Caco-2 (cell line): Measurements from ENCODE around the gene HDAC11. TPM values are rescaled to one million over a fixed set of nuclear protein-coding genes. Genes with fewer than 3 reads are reported as not detected.

Source experiments
- BruUV-seq: library from RNA; stranded (reverse); fragments of 400-500 nt; replicated peaks from 2 replicates; lab custom pipeline; 2021; lab: Mats Ljungman, UMichigan
- CTCF ChIA-PET: fragments of 300-600 bp; sonication (Branson Sonifier 250); formaldehyde crosslinking; loops from one replicate; lab custom pipeline; 2022; ENCODE audit warnings: antibody characterized with exemption; lab: Charles Lee
- POLR2A ChIA-PET: fragments of 300-600 bp; sonication (Branson Sonifier 250); formaldehyde crosslinking; loops from one replicate; lab custom pipeline; 2022; ENCODE audit warnings: antibody characterized with exemption; lab: Charles Lee
- DNase-seq, 2 experiments: peaks; one replicate each; pipeline versions ENCODE4 v3.0.0 to v3.0.0-alpha.2; 2020 to 2022
- H3K27me3 ChIP-seq: replicated peaks from 2 replicates; pipeline ENCODE4 v1.6.0; 2011; ENCODE audit warnings: low read length; ENCODE audit not compliant: control insufficient read depth, insufficient read depth
- H3K36me3 ChIP-seq: 2 replicates; pipeline ENCODE4 v1.5.1; 2011; ENCODE audit warnings: low read length; ENCODE audit not compliant: control insufficient read depth, insufficient read depth
- H3K4me1 ChIP-seq: fragments of 250-450 bp; sonication (Bioruptor Pico); 2 replicates; pipeline ENCODE4 v1.5.1; 2020; ENCODE audit warnings: mild to moderate bottlenecking
- H3K4me3 ChIP-seq: 2 replicates; pipeline ENCODE4 v1.5.1; 2011; ENCODE audit warnings: low read depth, mild to moderate bottlenecking, control low read depth, low read length
- H3K9me3 ChIP-seq: fragments of 250-450 bp; sonication (Bioruptor Pico); 2 replicates; pipeline ENCODE4 v1.5.1; 2020; ENCODE audit warnings: mild to moderate bottlenecking, moderate library complexity
- H3K27ac Mint-ChIP-seq: one replicate; pipeline ENCODE4 v1.8.0; 2022; ENCODE audit warnings: mixed read lengths; ENCODE audit not compliant: unreplicated experiment
- H3K27me3 Mint-ChIP-seq: one replicate; pipeline ENCODE4 v1.8.0; 2022; ENCODE audit warnings: mixed read lengths; ENCODE audit not compliant: insufficient read depth, unreplicated experiment
- H3K36me3 Mint-ChIP-seq: one replicate; pipeline ENCODE4 v1.8.0; 2022; ENCODE audit warnings: mild to moderate bottlenecking, mixed read lengths; ENCODE audit not compliant: insufficient read depth, unreplicated experiment
- H3K4me1 Mint-ChIP-seq: one replicate; pipeline ENCODE4 v1.8.0; 2022; ENCODE audit warnings: low read depth, mixed read lengths; ENCODE audit not compliant: unreplicated experiment
- H3K4me3 Mint-ChIP-seq: one replicate; pipeline ENCODE4 v1.8.0; 2022; ENCODE audit warnings: mild to moderate bottlenecking, moderate library complexity, mixed read lengths; ENCODE audit not compliant: unreplicated experiment
- H3K9me3 Mint-ChIP-seq: one replicate; pipeline ENCODE4 v1.8.0; 2022; ENCODE audit warnings: mixed read lengths; ENCODE audit not compliant: unreplicated experiment
- CTCF ChIP-seq, 2 experiments: fragments of 200-600 bp in 1 of 2; IDR thresholded peaks; 1 replicate in 1 of 2; 2 replicates in 1 of 2; pipeline versions ENCODE4 v1.5.1 to v1.8.0; 2011 to 2022; ENCODE audit warnings: antibody characterized with exemption in 1 of 2, control low read depth in 1 of 2, inconsistent platforms in 1 of 2, low read depth in 1 of 2, low read length in 1 of 2, mild to moderate bottlenecking in 1 of 2, moderate library complexity in 1 of 2; ENCODE audit not compliant: insufficient read depth in 1 of 2, severe bottlenecking in 1 of 2, unreplicated experiment in 1 of 2
- intact Hi-C: fragments of 100-400 bp; cut with micrococcal nuclease; formaldehyde crosslinking; loops from one replicate; pipeline ENCODE4 v1.10.0; 2022; ENCODE audit not compliant: unreplicated experiment
- total RNA-seq: library from RNA; stranded (reverse); gene quantifications from 2 replicates; pipeline ENCODE4 v1.2.3, GENCODE V29; 2022

HDAC11 gene
- total RNA-seq, 1 experiment from 2014 or later, result 10.9 TPM

- no TSS peak for BruUV-seq
- ChIA-PET POLR2A (no interaction called here), CTCF (interaction anchor here (2.4 kb wide), 1 partner anchor 14 kb away, joined by 17 read pairs; no protein-coding TSS in a partner anchor)
- H3K36me3 Mint-ChIP-seq, result peaks cover 7% of the 10 kb centered on the region
- no peak overlapping the region for H3K4me3 Mint-ChIP-seq
- no peak for TF ChIP-seq CTCF (IDR thresholded peaks at IDR 0.05; ENCODE audit: insufficient read depth in 1 of 2, low read depth in 1 of 2, low read length in 1 of 2, severe bottlenecking in 1 of 2, unreplicated experiment in 1 of 2)
- Histone ChIP-seq H3K27me3 (no peaks in the 10 kb centered on the region), H3K4me1 (peaks cover 15% of the 10 kb centered on the region), H3K4me3 (no peak overlapping the region), H3K9me3 (no peaks in the 10 kb centered on the region), H3K36me3 (no peaks in the 10 kb centered on the region)
- H3K4me1 Mint-ChIP-seq, result no peaks in the 10 kb centered on the region
- H3K27ac Mint-ChIP-seq, result no peak overlapping the region
- no peaks in the 10 kb centered on the region for H3K27me3 Mint-ChIP-seq
- H3K9me3 Mint-ChIP-seq, result no peaks in the 10 kb centered on the region
- intact Hi-C loops, result no loop called here
- DNase-seq, result no peak
Measured at GRCh38 chr3:13482106-13482690, 2.1 kb downstream of the HDAC11 start.

GRCh38 chr3:13483286-13483685, 3.2 kb downstream of the HDAC11 start:
- H3K4me3 Mint-ChIP-seq, result no peak overlapping the region
- intact Hi-C loops, result no loop called here
- BruUV-seq, result no TSS peak
- peaks cover 15% of the 10 kb centered on the region for H3K4me1 ChIP-seq
- no peaks in the 10 kb centered on the region for H3K27me3 ChIP-seq
- H3K9me3 Mint-ChIP-seq, result no peaks in the 10 kb centered on the region
- ChIA-PET POLR2A (no interaction called here), CTCF (interaction anchor here (0.9 kb wide), 1 partner anchor 165 kb away, joined by 3 read pairs; no protein-coding TSS in a partner anchor)
- H3K4me3 ChIP-seq, result no peak overlapping the region
- H3K36me3 Mint-ChIP-seq, result peaks cover 7% of the 10 kb centered on the region
- H3K9me3 ChIP-seq, result no peaks in the 10 kb centered on the region
- no peaks in the 10 kb centered on the region for H3K27me3 Mint-ChIP-seq
- no peak for TF ChIP-seq CTCF (IDR thresholded peaks at IDR 0.05; ENCODE audit: insufficient read depth in 1 of 2, low read depth in 1 of 2, low read length in 1 of 2, severe bottlenecking in 1 of 2, unreplicated experiment in 1 of 2)
- no peak overlapping the region for H3K27ac Mint-ChIP-seq
- no peak for DNase-seq
- no peaks in the 10 kb centered on the region for H3K36me3 ChIP-seq
- H3K4me1 Mint-ChIP-seq, result no peaks in the 10 kb centered on the region

GRCh38 chr3:13483988-13484695, 4.0 kb downstream of the HDAC11 start:
- H3K4me1 Mint-ChIP-seq, result no peaks in the 10 kb centered on the region
- no peak overlapping the region for H3K4me3 ChIP-seq
- H3K27me3 Mint-ChIP-seq, result no peaks in the 10 kb centered on the region
- no peaks in the 10 kb centered on the region for H3K9me3 Mint-ChIP-seq
- DNase-seq, result no peak
- POLR2A ChIA-PET, result no interaction called here
- no peak overlapping the region for H3K27ac Mint-ChIP-seq
- no peaks in the 10 kb centered on the region for H3K9me3 ChIP-seq
- TF ChIP-seq CTCF (IDR thresholded peaks at IDR 0.05; ENCODE audit: insufficient read depth in 1 of 2, low read depth in 1 of 2, low read length in 1 of 2, severe bottlenecking in 1 of 2, unreplicated experiment in 1 of 2), result no peak
- no peaks in the 10 kb centered on the region for H3K27me3 ChIP-seq
- no peaks in the 10 kb centered on the region for H3K36me3 ChIP-seq
- peaks cover 14% of the 10 kb centered on the region for H3K4me1 ChIP-seq
- CTCF ChIA-PET, result interaction anchor here (0.6 to 0.9 kb wide), 3 partner anchors 11 to 164 kb away, joined by 3 to 4 read pairs (median 3); no protein-coding TSS in a partner anchor
- H3K4me3 Mint-ChIP-seq, result no peak overlapping the region
- intact Hi-C loops, result no loop called here
- BruUV-seq, result no TSS peak
- peaks cover 7% of the 10 kb centered on the region for H3K36me3 Mint-ChIP-seq
